Mucosa of descending colon (tissue), 3 donors: Measurements from ENCODE around the gene CASP8. TPM values are rescaled to one million over a fixed set of nuclear protein-coding genes. Genes with fewer than 3 reads are reported as not detected.

Experiments
- ATAC-seq: fragments of 200-7000 bp; cut with Tn5 transposase; one replicate; pipeline ENCODE4 v1.9.1; 2020; ENCODE audit warnings: mild to moderate bottlenecking, moderate library complexity
- DNase-seq, 3 donors: peaks; one replicate each; pipeline ENCODE4 v3.0.0-alpha.2; 2020
- H3K36me3 ChIP-seq: fragments of 200-600 bp; one replicate; pipeline ENCODE4 v1.8.0; 2021; ENCODE audit warnings: low read depth, mild to moderate bottlenecking
- H3K4me1 ChIP-seq: fragments of 200-600 bp; one replicate; pipeline ENCODE4 v1.8.0; 2021; ENCODE audit warnings: low read depth, mild to moderate bottlenecking
- H3K4me3 ChIP-seq: fragments of 200-600 bp; one replicate; pipeline ENCODE4 v1.8.0; 2021; ENCODE audit warnings: mild to moderate bottlenecking
- H3K9me3 ChIP-seq: fragments of 200-600 bp; one replicate; pipeline ENCODE4 v1.8.0; 2021; ENCODE audit warnings: mild to moderate bottlenecking
- CTCF ChIP-seq: fragments of 200-600 bp; IDR thresholded peaks from one replicate; pipeline ENCODE4 v1.8.0; 2022; ENCODE audit warnings: antibody characterized with exemption, mild to moderate bottlenecking
- intact Hi-C, 2 donors: fragments of 100-400 bp; cut with DNase I in 1 of 2; cut with micrococcal nuclease in 1 of 2; formaldehyde crosslinking; loops; one replicate each; pipeline versions ENCODE4 v1.11.0 to v1.11.1; 2022; cut with DNase I, micrococcal nuclease
- total RNA-seq, 3 donors: library from RNA; stranded (reverse); fragmentation: NEBNext Ultra II Directional in 2 of 3; extraction: Animal tissue kit (Norgen Biotek cat#: 25700) in 2 of 3; gene quantifications; one replicate each; pipeline versions ENCODE4 v1.2.1 to v1.2.4, GENCODE V29; 2021 to 2023
- donor health status: DM: no; HTN: no; CAD: no; lungs with moderate emphysema.
- donor health status: DM: no; HTN: no; CAD: no.
- donor health status: DM: no; HTN: yes; CAD: no.

Gene CASP8
- total RNA-seq, 3 donors from 2014 or later = 38.4 to 49.8 (median 48.9) TPM

DNA sequence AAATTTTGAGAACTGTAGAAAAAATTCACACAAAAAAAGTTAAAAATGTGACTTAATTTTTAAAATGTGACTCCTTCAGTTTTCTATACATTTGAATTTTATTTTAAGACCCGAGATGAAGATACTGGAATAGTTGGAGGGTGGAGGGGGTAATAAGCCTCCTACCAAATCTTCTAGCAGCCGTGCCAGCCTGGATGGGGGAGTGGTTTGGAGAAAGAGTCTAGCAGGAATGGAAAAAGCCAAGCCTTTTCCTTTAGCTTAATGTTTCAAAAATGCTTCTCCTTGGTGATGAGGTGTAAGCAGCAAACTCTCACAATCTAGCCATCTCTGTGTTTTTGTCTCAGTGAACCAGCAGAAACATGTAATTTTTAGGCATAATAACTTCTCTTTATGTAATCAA is 14.7 kb downstream of the CASP8 start:
- DNase-seq (no peak), ATAC-seq (no peak)
- Histone ChIP-seq H3K36me3 (no peaks in the 10 kb centered on the region), H3K9me3 (no peaks in the 10 kb centered on the region), H3K4me3 (no peak overlapping the region), H3K4me1 (no peaks in the 10 kb centered on the region)
- TF ChIP-seq CTCF = no peak
- intact Hi-C loops = no loop called here

GRCh38 chr2:201275990-201276389 is 15.7 kb downstream of the CASP8 start:
- no peaks in the 10 kb centered on the region for H3K36me3 ChIP-seq
- intact Hi-C loops = no loop called here
- DNase-seq (no peak), ATAC-seq (no peak)
- H3K9me3 ChIP-seq = no peaks in the 10 kb centered on the region
- no peaks in the 10 kb centered on the region for H3K4me1 ChIP-seq
- H3K4me3 ChIP-seq = no peak overlapping the region
- no peak for TF ChIP-seq CTCF

- TF ChIP-seq CTCF = no peak
- Histone ChIP-seq H3K4me1 (no peaks in the 10 kb centered on the region), H3K36me3 (no peaks in the 10 kb centered on the region), H3K4me3 (no peak overlapping the region), H3K9me3 (no peaks in the 10 kb centered on the region)
- DNase-seq = no peak
- ATAC-seq = no peak
- intact Hi-C loops = no loop called here
Measured at GRCh38 chr2:201276511-201276910, 16.2 kb downstream of the CASP8 start.

DNA sequence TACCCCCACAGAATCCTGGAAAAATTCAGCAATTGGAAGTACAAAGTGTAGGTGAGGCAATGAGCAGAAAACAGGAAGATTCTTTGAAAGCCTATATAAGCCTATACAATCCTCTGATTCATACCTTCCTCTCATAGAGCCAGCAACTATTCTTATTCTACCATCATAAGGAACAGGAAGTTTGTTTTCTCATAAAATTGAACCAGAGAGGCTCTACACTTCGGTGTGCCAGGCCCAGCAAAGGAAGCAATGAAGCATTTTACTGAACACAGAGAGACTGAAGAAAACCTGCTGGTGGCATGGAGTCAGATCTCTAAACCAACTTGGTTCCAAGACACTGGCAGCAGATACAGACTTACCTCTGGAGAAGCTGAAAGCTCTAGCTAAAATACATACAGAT is 18.7 kb downstream of the CASP8 start:
- no peak overlapping the region for H3K4me3 ChIP-seq
- ATAC-seq (peak; percentile 76), DNase-seq (no peak)
- no peak for TF ChIP-seq CTCF
- no peaks in the 10 kb centered on the region for H3K9me3 ChIP-seq
- intact Hi-C loops = no loop called here
- H3K4me1 ChIP-seq = no peaks in the 10 kb centered on the region
- H3K36me3 ChIP-seq = no peaks in the 10 kb centered on the region

DNA sequence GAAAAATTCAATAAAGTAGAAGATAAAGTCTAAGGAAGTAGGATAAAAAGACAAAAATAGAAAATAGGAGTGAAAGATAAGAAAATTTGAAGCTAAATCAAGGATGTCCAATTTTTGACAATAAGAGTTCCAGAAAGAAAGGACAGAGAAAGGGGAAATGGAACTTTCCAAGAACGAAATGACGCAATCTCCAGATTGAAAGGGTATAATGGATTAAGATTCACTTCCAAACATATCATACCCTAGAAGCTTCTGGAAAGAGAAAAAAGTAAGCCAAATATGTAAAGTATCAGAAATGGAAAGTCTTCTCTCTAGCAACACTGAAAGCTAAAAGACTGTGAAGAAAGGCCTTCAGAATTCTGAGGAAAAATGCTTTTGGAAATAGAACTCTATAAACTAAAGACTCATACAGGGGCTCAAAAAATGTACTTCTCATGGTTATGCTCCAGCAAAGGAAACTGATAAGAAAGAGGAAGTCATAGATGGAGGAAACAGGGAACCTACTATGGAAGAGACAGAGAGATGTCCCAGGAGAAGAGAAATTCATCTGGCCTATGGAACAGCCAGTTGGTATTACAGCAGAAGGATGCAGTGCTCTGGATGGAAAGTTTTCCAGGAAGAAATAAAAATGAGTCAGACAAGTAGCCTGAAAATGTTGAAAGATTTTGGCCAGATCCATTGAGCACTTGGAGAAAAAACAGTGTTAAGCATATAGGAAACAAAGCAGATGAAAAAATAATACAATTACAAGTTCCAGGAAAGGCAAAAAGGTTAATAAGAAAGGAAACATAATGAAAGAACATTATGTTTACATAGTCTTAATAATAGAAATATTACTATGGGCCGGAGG is 20.1 kb downstream of the CASP8 start:
- H3K4me1 ChIP-seq = no peaks in the 10 kb centered on the region
- H3K4me3 ChIP-seq = no peak overlapping the region
- H3K9me3 ChIP-seq = no peaks in the 10 kb centered on the region
- H3K36me3 ChIP-seq = peaks cover 3% of the 10 kb centered on the region
- DNase-seq = no peak
- intact Hi-C loops = no loop called here
- no peak for ATAC-seq
- no peak for TF ChIP-seq CTCF
